Gastroesophageal sphincter (tissue), 3 donors: ENCODE data around the gene CYSRT1.

Experiments used
- CTCF ChIP-seq, 4 experiments: fragments of 200-600 bp in 2 of 4; fragments of 450-650 bp in 2 of 4; sonication (generic) in 1 of 4; IDR thresholded peaks; one replicate each; pipeline ENCODE4 v1.5.1; 2017 to 2019; ENCODE audit warnings: antibody characterized with exemption in 4 of 4, mild to moderate bottlenecking in 2 of 4, moderate library complexity in 2 of 4
- POLR2A ChIP-seq, 2 donors: fragments of 450-650 bp; IDR thresholded peaks; one replicate each; pipeline ENCODE4 v1.6.1; 2017; ENCODE audit warnings: antibody characterized with exemption in 2 of 2, mild to moderate bottlenecking in 2 of 2, moderate library complexity in 1 of 2
- POLR2AphosphoS5 ChIP-seq: sonication (generic); formaldehyde crosslinking; IDR thresholded peaks from one replicate; pipeline ENCODE4 v1.6.1; 2017; ENCODE audit warnings: antibody characterized with exemption

- TF ChIP-seq POLR2A (IDR thresholded peaks at IDR 0.05), result no peak
- no peak for TF ChIP-seq POLR2AphosphoS5
- no peak for TF ChIP-seq CTCF (IDR thresholded peaks at IDR 0.05)
Observed at GRCh38 chr9:137214620-137215019, 10.4 kb upstream of the CYSRT1 start.
